Thyroid gland (tissue), 4 donors: ENCODE results near the gene DOCK2. TPM values are rescaled to one million over a fixed set of nuclear protein-coding genes. Genes with fewer than 3 reads are reported as not detected.

Experiments used
- DNase-seq, 2 donors: peaks; one replicate each; pipeline ENCODE4 v3.0.0-alpha.2; 2019
- H3K27ac ChIP-seq, 3 donors: fragments of 200-600 bp; sonication (generic); 1 replicate in 2 of 3; 2 replicates in 1 of 3; pipeline ENCODE4 v1.5.1; 2016 to 2019; ENCODE audit warnings: mild to moderate bottlenecking in 1 of 3, moderate library complexity in 1 of 3
- H3K27me3 ChIP-seq: fragments of 200-600 bp; sonication (generic); one replicate; pipeline ENCODE4 v1.5.1; 2019
- H3K36me3 ChIP-seq, 2 donors: fragments of 200-600 bp; sonication (generic); one replicate each; pipeline ENCODE4 v1.5.1; 2016 to 2019
- H3K4me1 ChIP-seq, 2 donors: fragments of 200-600 bp; sonication (generic); one replicate each; pipeline ENCODE4 v1.5.1; 2017 to 2019
- H3K4me3 ChIP-seq, 3 donors: fragments of 200-600 bp; sonication (generic); replicated peaks in 1 of 3; 1 replicate in 2 of 3; 2 replicates in 1 of 3; pipeline ENCODE4 v1.5.1; 2016; ENCODE audit warnings: mild to moderate bottlenecking in 1 of 3
- H3K9me3 ChIP-seq: fragments of 200-600 bp; sonication (generic); one replicate; pipeline ENCODE4 v1.5.1; 2017
- POLR2A ChIP-seq, 2 donors: fragments of 450-650 bp; IDR thresholded peaks; one replicate each; pipeline ENCODE4 v1.6.1; 2017; ENCODE audit warnings: antibody characterized with exemption in 2 of 2, mild to moderate bottlenecking in 2 of 2, moderate library complexity in 1 of 2
- WGBS, 2 donors: methylation state at CpG; one replicate each; pipeline ENCODE4 v1.1.5; 2017; 5-methylcytosine and 5-hydroxymethylcytosine counted together
- intact Hi-C: fragments of 100-400 bp; cut with DNase I; formaldehyde crosslinking; loops from one replicate; pipeline ENCODE4 v1.15.1; 2023
- total RNA-seq, 4 donors: library from RNA; depleted of rRNA; stranded (reverse); fragments of >200 nt; gene quantifications; one replicate each; pipeline ENCODE4 v1.2.3, GENCODE V29; 2016
- TF ChIP-seq, protein P1 (sequence below), 6 experiments: fragments of 200-600 bp in 3 of 6; fragments of 450-650 bp in 3 of 6; sonication (generic) in 3 of 6; IDR thresholded peaks; one replicate each; pipeline ENCODE4 v1.5.1; 2016 to 2019; ENCODE audit warnings: antibody characterized with exemption in 6 of 6, mild to moderate bottlenecking in 2 of 6, inconsistent platforms in 1 of 6, moderate library complexity in 1 of 6

DOCK2 gene
- total RNA-seq, 4 donors from 2014 or later = 4.3 to 14.1 (median 8.6) TPM

DNA sequence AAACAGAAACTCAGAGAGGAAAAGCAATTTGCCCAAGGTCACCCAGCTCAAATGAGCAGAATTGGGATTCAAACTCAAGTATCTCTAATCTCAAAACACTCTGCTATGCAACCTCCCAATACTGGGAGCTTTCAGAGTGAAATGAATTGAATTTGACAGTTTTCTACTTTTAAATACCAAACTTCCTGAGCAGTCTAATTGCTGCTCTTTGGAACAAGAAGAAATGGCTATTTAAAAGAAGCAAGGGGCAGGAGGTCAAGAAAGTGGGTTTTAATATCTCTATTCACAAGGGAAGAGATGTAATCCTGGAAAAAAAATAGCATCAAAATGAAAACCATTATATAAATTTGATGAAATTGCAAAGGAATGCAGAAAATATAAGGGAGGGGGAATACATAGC, 200.6 kb downstream of the DOCK2 start:
- Histone ChIP-seq H3K27me3 (no peaks in the 10 kb centered on the region), H3K27ac (no peak overlapping the region), H3K4me1 (no peaks in the 10 kb centered on the region), H3K9me3 (no peaks in the 10 kb centered on the region), H3K4me3 (no peak overlapping the region), H3K36me3 (no peaks in the 10 kb centered on the region)
- TF ChIP-seq, protein P1, sequence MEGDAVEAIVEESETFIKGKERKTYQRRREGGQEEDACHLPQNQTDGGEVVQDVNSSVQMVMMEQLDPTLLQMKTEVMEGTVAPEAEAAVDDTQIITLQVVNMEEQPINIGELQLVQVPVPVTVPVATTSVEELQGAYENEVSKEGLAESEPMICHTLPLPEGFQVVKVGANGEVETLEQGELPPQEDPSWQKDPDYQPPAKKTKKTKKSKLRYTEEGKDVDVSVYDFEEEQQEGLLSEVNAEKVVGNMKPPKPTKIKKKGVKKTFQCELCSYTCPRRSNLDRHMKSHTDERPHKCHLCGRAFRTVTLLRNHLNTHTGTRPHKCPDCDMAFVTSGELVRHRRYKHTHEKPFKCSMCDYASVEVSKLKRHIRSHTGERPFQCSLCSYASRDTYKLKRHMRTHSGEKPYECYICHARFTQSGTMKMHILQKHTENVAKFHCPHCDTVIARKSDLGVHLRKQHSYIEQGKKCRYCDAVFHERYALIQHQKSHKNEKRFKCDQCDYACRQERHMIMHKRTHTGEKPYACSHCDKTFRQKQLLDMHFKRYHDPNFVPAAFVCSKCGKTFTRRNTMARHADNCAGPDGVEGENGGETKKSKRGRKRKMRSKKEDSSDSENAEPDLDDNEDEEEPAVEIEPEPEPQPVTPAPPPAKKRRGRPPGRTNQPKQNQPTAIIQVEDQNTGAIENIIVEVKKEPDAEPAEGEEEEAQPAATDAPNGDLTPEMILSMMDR (IDR thresholded peaks at IDR 0.05) = no peak
- TF ChIP-seq POLR2A (IDR thresholded peaks at IDR 0.05) = no peak
- intact Hi-C loops = no loop called here
- DNase-seq = no peak

- Histone ChIP-seq H3K9me3 (no peaks in the 10 kb centered on the region), H3K4me3 (no peak overlapping the region), H3K4me1 (no peaks in the 10 kb centered on the region), H3K27me3 (no peaks in the 10 kb centered on the region), H3K27ac (no peak overlapping the region), H3K36me3 (no peaks in the 10 kb centered on the region)
- TF ChIP-seq, protein P1 (IDR thresholded peaks at IDR 0.05) = no peak
- no peak for TF ChIP-seq POLR2A (IDR thresholded peaks at IDR 0.05)
- WGBS, 2 donors = 77 to 92% methylated on average over 3 of the region's 3 CpGs
- DNase-seq = no peak
- intact Hi-C loops = no loop called here
Measured at GRCh38 chr5:169838688-169839087, 201.6 kb downstream of the DOCK2 start.

DNA sequence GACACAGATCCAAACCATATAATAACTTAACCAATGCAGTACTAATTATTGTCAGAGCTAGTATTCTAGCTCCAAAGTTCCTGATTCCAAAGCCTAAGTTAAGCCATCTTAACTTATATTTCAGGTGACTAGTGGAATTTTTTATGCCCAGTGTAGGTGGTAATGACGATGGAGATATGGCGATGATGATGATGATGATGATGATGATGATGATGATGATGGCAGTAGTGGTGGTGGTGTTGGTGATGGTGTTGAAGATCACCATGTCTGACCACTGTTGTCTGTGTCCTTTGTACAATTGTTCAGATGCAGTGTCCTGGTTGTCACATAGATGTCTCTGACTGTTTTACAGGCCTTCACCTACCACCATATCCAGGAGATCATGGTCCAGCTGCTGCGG, 203.3 kb downstream of the DOCK2 start:
- Histone ChIP-seq H3K27ac (no peak overlapping the region), H3K36me3 (no peaks in the 10 kb centered on the region), H3K4me3 (no peak overlapping the region), H3K27me3 (no peaks in the 10 kb centered on the region), H3K4me1 (no peaks in the 10 kb centered on the region), H3K9me3 (no peaks in the 10 kb centered on the region)
- TF ChIP-seq, protein P1 (IDR thresholded peaks at IDR 0.05) = no peak
- no peak for TF ChIP-seq POLR2A (IDR thresholded peaks at IDR 0.05)
- WGBS, 2 donors = 82 to 99% methylated on average over 3 of the region's 3 CpGs
- DNase-seq = no peak
- intact Hi-C loops = no loop called here

- intact Hi-C loops = no loop called here
- no peaks in the 10 kb centered on the region for H3K4me1 ChIP-seq
- H3K27me3 ChIP-seq = no peaks in the 10 kb centered on the region
- TF ChIP-seq, protein P1 (IDR thresholded peaks at IDR 0.05) = no peak
- no peak for TF ChIP-seq POLR2A (IDR thresholded peaks at IDR 0.05)
- H3K27ac ChIP-seq = no peak overlapping the region
- DNase-seq = no peak
- no peaks in the 10 kb centered on the region for H3K9me3 ChIP-seq
- H3K4me3 ChIP-seq = no peak overlapping the region
- no peaks in the 10 kb centered on the region for H3K36me3 ChIP-seq
Measured at GRCh38 chr5:169842699-169843098, 205.6 kb downstream of the DOCK2 start.

GRCh38 chr5:169847519-169847918, 210.4 kb downstream of the DOCK2 start:
- 77 to 87% methylated on average over 1 of the region's 1 CpG for WGBS, 2 donors
- DNase-seq = no peak
- Histone ChIP-seq H3K9me3 (no peaks in the 10 kb centered on the region), H3K4me1 (no peaks in the 10 kb centered on the region), H3K4me3 (no peak overlapping the region), H3K27me3 (no peaks in the 10 kb centered on the region), H3K27ac (no peak overlapping the region), H3K36me3 (no peaks in the 10 kb centered on the region)
- no peak for TF ChIP-seq POLR2A (IDR thresholded peaks at IDR 0.05)
- TF ChIP-seq, protein P1 (IDR thresholded peaks at IDR 0.05) = no peak
- intact Hi-C loops = no loop called here
